SKM-1 (cell line): ENCODE data around the gene RNF213.
"Not testable (repeated sequence)": the region's sequence is repeated elsewhere in the genome, so short reads cannot be mapped to it uniquely, and the experiment has no call there.

Source experiments
- DNase-seq: peaks from one replicate; lab custom pipeline; 2025; ENCODE audit not compliant: unreplicated experiment; lab: John Stamatoyannopoulos, UW

RNF213 gene

DNA sequence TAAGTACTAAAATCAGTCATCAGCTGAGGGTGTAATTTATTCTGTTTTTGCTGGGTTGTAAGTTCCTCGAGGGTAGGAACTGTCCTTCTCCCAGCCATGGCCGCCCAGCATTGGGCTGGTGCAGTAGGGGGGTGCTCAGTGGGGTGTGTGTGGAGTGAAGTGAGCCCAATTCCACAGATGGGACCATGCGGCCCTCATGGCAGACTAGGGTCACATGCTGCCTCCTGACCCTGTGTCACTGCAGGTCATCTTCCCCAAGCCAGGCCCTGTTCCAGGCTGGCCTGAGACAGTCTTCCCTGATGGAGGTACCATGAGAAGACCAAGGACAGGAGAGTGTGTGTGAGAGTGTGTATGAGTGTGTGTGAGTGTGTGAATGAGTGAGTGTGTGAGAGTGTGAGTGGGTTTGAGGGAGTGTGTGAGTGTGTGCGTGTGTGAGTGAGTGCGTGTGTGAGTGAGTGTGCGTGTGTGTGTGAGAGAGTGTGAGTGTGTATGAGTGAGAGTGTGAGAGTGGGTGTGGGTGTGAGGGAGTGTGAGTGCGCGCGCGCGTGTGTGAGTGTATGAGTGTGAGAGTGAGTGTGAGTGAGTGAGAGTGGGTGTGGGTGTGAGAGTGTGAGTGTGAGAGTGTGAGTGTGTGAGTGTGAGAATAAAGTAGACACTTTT, 36.7 kb upstream of the RNF213 start:
- no peak for DNase-seq

DNA sequence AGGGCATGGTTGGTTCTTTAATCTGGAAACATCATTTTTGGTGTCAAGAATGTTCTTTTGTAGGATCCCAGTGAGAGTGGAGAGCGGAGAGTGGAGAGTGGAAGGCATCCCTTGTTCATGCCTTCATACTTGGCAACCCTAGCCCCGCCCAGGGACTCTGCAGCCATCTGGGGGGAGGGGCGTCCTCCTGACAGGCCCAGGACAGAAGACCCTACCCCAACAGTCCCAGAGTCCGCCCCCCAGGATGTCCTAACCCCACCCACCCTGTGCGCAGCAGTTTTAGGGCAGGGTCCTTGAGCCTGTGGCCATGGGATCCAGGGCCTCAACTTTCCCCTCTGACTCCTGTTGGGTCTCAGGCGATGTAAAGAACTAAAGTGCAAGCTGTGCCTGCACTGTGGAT, 36.0 kb upstream of the RNF213 start:
- DNase-seq = no peak

DNA sequence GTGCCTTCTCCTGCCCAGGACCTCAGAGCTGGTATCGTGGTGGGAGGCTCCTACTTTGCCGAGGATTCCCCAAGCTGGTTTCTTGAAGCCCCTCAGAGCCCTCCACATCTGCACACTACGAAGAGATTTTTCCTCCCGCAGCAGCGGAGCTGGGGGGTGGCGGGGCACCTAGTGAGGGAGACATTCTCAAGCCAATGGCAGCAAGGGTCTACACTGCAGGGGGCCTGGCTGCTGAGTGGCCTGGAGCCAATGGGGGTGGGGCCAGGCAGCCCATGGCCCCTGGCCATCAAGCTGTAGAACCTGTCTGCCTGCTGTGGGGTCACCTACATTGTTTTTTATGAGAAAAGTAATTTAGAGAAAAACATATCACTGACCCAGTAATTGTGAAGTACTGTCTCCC, 35.4 kb upstream of the RNF213 start:
- no peak for DNase-seq

DNA sequence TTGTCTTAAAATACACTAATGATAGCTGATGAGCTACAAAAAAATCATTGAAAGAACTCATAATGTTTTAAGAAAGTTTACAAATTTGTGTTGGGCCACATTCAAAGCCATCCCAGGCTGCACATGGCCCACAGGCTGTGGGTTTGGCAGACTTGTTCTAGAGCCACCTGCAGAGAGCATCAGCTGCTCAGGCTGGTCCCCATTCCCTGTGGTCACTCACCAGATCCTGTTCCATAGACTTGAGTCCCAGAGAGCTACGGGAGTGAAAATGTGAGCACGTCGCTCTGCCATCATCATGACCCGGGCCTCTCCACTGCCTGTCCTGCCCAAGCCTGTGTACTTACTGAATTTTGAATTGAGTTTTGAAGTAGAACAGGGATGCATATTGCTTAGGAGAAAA, 33.5 kb upstream of the RNF213 start:
- no peak for DNase-seq

DNA sequence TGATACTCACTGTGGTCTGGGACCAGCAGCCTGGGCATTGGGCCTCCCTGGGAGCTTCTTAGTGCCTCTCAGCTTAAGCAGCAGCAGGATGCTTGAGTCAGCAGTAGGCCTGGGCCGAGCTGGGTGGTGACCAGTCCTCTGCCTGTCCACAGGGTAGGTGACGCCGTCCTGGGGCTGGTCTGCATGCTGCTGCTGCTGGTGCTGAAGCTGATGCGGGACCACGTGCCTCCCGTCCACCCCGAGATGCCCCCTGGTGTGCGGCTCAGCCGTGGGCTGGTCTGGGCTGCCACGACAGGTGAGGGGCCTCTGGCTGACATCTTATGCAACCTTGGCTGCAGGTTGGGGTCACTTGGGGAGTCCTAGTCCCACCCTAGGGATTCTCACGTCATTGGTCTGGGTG, 33.0 kb upstream of the RNF213 start:
- DNase-seq = no peak

DNA sequence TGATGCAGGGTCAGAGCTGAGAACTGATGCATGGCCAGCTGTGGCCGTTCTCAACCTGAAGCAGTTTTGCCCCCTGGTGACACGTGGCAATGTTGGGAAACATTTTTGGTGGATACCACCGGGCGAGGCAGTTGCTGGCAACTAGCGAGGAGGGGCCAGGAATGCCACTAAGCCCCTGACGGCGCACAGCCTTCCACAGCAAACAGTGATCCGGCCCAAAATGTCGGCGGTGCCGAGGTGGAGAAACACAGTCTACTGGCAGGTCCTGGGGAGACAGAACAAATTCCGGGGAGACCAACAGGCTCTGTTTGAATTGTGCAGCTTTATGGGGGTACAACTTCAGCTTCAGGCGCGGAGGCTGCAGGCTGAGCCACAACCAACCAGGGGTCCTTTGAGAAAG, 32.2 kb upstream of the RNF213 start:
- no peak for DNase-seq

DNA sequence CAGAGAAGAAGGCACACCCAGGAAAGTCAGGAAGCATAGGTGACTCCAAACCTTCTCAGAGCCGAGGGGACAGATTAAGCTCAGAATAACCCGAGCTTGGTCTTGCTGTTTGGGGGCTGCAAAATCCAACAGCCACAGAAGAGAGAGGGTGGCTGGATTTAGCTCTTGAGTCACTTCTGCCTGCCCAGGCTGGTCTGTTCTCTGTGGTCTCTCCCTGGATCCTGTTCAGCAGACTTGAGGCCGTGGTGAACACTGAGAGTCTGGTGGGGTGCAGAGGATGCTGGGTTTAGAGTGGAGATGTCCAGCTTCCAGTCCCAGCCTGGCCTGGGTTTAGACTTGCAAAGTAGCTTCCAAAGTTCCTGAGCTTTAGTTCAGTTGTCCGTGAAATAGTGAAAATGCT, 31.6 kb upstream of the RNF213 start:
- no peak for DNase-seq

DNA sequence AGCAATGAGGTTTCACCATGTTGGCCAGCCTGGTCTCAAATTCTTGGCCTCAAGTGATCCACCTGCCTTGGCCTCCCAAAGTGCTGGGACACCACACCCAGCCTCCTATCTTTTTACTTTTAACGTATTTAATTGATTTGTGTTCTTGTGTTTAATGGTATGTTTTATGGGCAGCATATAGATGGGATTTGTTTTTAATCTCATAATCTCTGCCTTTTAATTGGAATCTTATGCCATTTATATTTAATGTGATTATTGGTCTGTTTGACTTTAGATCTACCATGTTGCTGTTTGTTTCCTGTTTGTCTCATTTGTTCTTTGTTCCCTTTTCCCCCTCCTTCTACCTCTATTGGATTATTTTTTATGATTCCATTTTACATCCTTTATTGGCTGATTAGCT, 28.2 kb upstream of the RNF213 start:
- no peak for DNase-seq

DNA sequence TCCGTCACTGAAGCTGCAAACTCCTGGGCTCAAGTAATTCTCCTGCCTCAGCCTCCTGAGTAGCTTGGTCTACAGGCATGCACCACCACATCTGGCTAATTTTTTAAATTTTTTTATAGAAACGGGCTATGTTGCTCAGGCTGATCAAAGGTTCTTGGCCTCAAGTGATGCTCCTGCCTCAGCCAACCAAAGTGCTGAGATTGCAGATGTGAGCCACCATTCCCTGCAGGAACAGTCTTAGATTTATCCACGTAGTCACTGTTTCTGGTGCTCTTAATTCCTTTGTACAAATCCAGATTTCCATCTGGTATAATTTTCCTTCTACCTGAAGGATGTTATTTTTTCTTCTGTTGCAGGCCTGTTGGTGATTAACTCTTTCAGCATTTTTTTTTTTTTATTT, 27.4 kb upstream of the RNF213 start:
- no peak for DNase-seq

DNA sequence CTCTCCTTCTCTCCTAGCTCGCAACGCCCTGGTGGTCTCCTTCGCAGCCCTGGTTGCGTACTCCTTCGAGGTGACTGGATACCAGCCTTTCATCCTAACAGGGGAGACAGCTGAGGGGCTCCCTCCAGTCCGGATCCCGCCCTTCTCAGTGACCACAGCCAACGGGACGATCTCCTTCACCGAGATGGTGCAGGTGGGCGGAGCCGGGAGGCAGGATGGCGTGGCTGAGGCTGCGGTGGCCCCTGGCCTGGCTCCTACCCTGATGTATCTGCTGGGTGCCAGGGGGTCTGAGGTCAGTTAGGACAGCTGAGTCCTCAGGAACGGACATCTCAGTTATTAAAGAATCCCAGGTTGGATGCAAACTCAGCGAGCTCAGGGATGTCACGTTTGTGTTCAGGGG, 23.7 kb upstream of the RNF213 start:
- no peak for DNase-seq

DNA sequence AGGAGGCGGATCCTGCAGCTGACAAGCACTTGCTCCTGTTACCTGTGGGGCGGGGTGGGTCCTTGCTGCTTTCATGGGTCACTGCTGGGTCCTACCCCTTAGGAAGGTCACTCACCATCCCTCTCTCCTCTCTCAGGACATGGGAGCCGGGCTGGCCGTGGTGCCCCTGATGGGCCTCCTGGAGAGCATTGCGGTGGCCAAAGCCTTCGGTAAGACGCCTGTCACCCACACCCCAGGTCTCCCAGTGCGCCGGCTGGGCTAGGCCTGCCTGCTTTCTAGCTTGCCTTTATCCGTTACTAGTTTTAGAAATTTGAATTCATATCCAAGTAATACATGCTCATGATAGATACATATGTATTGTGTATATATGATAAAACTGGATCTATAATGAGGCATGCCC, 23.3 kb upstream of the RNF213 start:
- no peak for DNase-seq

DNA sequence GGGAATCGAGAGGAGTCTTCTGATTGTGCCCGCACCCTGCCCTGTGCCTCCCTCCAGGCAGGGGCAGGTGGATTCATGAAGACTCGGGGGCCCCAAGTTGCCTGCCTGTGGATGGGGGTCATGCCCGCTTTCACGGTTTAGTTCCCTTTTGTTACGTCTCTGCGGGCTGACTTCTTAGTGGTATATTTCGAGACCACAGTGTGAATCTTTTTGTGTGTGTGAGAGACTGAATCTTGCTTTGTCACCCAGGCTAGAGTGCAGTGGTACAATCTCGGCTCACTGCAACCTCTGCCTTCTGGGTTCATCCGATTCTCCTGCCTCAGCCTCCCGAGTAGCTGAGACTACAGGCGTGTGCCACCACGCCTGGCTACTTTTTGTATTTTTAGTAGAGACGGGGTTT, 18.1 kb upstream of the RNF213 start:
- no peak for DNase-seq

DNA sequence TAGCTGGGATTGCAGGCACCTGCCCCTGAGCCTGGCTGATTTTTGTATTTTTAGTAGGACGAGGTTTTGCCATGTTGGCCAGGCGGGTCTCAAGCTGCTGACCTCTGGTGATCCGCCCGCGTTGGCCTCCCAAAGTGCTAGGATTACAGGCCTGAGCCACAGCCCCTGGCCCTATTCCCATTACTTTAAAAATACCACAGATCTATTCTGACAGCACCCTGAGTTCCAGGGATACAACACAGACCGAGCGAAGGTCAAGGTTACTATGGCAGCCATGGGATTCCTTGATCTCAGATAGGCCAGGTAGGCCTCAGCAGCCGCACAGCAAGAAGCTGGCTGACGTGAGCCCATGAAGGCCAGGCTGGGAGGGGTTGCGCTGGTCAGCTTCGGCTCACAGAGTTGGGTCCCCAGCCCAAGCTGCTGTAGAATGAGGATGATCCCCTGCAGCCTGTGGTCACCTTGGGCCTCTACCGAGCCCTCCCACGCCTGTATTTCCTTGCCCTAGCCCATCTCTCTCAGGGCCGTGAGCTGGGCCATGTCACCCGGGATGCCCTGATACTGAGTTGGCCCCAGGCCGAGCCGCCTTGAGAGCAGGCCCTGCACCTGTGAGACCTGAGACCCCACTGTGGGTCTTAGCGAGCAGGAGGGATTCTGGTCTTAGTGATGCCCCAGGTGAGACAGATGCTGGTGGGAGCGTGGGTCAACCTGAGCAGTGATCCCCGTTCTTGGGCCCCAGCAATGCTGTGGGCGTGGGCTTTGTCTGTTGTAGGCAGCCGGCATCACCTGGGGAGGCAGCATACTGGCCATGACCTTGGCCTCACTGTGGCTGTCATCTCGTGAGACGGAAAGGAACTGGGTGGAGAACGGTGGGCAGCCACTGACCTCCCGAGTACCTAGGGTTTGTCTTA, 16.9 kb upstream of the RNF213 start:
- no peak for DNase-seq

DNA sequence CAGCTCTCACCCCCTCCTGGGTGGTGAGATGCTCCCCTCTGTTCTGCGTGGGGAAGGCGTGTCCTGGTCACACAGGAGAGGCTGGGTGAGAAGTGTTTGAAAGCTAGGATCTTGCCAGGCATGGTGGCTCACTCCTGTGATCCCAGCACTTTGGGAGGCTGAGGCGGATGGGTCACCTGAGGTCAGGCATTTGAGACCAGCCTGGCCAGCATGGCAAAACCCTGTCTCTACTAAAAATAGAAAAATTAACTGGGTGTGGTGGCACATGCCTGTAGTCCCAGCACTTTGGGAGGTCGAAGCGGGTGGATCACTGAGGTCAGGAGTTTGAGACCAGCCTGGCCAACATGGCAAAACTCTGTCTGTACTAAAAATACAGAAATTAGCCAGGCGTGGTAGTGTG, 16.2 kb upstream of the RNF213 start:
- not testable (repeated sequence) for DNase-seq

DNA sequence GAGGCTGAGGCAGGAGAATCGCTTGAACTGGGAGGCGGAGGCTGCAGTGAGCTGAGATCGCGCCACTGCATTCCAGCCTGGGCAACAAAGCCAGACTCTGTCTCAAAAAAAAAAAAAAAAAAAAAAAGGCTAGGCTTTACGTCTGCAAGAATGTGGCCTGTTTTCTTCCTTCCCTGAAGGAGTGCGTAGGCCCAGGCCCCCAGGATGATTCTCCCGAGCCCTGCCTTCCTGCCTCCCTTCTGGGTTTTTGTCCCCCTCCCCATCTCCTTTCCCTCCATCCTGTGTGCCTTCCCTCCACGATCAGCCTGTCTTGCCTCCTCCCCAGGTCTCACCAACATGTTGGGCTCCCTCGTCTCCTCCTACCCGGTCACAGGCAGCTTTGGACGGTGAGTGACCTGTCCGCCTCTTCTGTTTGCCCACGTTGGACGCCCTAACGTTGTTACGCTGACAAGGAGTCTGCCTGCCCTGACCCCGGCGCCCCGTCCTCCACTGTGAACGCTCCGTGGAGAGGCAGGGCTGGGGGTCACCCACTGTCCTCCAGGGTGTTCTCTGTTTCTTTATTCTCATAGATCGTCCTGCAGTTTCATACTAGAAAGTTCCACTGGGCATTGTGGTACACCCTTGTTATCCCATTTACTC, 15.7 kb upstream of the RNF213 start:
- DNase-seq = no peak

DNA sequence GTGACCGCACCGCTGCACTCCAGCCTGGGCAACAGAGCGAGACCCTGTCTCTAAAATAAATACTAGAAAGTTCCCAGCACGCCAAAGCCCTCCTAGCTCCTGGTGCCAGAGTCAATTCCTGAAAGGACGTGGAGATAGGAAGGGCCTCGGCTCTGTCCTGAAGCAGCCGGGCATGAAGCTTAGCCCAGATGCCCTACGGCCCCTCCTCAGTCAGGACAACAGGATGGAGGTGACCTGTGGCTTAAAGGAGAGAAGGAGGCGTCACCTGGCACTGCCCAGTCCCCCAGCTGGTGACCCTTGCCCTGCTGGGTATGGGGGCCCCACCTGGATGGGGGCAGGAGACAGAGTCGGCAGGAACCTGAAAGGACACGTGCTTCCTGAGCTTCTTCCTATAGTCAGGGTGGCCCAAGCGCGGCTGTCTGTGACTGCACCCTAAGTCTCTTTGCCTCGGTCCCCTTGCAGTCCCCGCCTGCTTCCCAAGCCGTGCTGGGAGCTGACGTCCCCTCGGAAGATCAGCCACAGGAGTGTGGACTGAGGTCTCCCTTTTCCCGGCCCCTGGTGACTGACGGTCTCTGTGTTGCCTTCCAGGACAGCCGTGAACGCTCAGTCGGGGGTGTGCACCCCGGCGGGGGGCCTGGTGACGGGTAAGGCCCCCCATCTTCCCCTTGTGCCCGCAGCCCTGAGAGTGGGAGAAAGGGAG, 14.9 kb upstream of the RNF213 start:
- DNase-seq = no peak

DNA sequence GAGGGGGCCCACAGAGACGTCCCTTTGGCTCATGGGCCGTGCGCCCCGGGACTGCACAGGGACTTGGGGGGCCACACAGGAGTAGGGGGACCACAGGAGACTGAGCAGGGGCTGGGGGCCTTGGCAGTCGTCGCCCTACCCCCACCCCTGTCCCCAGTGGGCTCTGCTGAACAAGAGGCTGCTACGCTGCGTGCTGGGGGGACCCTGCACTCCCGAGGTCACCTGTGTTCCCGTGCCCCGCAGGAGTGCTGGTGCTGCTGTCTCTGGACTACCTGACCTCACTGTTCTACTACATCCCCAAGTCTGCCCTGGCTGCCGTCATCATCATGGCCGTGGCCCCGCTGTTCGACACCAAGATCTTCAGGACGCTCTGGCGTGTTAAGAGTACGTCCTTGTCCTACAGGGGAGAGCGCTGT, 14.4 kb upstream of the RNF213 start:
- no peak for DNase-seq

DNA sequence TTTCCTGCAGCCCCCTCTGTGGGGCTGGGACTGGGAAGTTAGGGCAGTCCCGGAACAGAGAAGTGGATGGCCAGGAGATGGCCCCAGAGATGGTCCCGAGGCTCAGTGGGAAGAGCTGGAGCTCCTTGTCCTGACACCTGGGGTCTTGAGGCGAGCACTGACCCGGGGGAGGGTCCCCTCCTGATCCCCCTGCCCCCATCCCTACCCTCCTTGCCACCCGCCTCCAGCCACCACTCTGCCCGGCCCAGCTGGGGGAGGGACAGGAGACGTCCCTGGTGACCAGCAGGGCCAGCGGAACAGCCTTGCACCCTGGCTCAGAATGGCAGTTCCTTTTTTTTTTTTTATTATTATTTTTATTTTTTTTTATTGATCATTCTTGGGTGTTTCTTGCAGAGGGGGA, 13.9 kb upstream of the RNF213 start:
- no peak for DNase-seq

DNA sequence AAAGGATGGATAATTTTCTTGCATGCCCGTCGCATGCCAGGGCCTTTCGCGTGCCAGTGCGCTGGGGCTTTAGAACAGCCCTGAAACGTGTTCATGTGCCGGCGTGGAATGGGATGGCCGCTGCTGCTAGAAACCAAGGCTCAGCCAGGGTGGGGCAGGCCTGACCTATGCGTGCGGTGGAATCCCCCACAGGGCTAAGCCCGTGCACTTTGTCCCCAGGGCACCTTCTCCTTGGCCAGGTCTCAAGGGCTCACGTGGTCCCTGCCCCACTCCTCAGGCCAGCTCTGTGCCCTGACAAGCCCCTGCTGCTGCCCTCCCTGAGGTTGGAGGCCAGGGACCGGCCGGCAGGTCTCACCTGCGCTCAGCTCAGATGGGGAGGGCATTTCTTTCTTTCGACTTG, 13.1 kb upstream of the RNF213 start:
- no peak for DNase-seq

DNA sequence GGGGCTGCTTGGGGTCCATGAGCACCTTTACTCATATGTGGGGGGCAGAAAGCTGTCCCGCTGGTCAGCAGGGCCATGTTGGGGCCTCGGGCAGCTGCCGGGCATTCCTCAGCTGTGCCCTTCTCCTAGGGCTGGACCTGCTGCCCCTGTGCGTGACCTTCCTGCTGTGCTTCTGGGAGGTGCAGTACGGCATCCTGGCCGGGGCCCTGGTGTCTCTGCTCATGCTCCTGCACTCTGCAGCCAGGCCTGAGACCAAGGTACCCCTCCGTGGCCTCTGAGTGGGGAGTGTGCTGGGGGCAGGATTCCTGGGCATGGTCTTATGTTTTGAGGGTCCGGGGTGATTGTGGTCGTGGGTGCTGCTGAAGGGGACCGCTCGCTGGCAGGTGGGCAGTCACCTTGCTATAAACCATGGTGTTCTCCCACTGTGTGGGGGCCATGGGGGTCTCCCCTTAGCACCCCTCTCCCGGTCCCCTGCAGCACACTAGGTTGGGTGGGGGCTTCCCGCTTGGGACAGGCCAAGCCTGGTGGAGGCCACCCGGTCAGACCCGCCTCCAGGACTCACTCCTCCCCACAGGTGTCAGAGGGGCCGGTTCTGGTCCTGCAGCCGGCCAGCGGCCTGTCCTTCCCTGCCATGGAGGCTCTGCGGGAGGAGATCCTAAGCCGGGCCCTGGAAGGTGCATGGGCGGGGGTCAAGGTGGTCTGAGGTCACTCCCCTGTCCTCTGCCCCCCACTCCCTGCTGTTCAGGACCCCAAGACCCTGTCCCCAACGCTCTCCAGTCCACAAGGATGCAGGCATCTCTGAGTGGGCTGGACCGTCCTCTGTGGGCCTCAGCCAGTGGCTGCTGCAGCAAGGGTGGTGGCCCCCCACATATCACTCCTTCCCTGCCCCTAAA, 12.4 kb upstream of the RNF213 start:
- DNase-seq = no peak
